ENCODE results near the gene MNT. TPM values are rescaled to one million over a fixed set of nuclear protein-coding genes. Genes with fewer than 3 reads are reported as not detected.

Gene MNT
- total and polyA plus RNA-seq, 11 donors = 4.1 to 20.4 (median 9.8) TPM

- H3K9me3 ChIP-seq = no peaks in the 10 kb centered on the region
- DNase-seq (peak in 1 of 5 donors; percentile 9), ATAC-seq (no peak)
- H3K27me3 ChIP-seq = no peaks in the 10 kb centered on the region
- intact Hi-C loops (cut with DNase I) = no loop called here
- no peak overlapping the region for H3K27ac ChIP-seq
- peaks cover 3 to 51% (median 27%) of the 10 kb centered on the region in 12 donors for H3K4me1 ChIP-seq
- 91 to 94% (median 92%) methylated on average over 19 to 26 of the region's 26 CpGs for WGBS, 4 donors
- no peak for TF ChIP-seq CTCF (IDR thresholded peaks at IDR 0.05)
- no peak for TF ChIP-seq POLR2A (IDR thresholded peaks at IDR 0.05)
- H3K36me3 ChIP-seq = peaks cover 0 to 58% (median 29%) of the 10 kb centered on the region in 9 donors
- H3K4me3 ChIP-seq = no peak overlapping the region
These were observed 33.9 kb downstream of the MNT start for GRCh38 chr17:2366747-2367494.

- no peak for ATAC-seq
- peak in 2 of 5 donors; percentile 13 to 52 for DNase-seq
- TF ChIP-seq CTCF (IDR thresholded peaks at IDR 0.05) = no peak
- TF ChIP-seq POLR2A (IDR thresholded peaks at IDR 0.05) = no peak
- Histone ChIP-seq H3K4me3 (no peak overlapping the region), H3K27me3 (no peaks in the 10 kb centered on the region), H3K36me3 (peaks cover 0 to 62% (median 24%) of the 10 kb centered on the region in 9 donors), H3K9me3 (no peaks in the 10 kb centered on the region), H3K4me1 (peaks cover 3 to 62% (median 27%) of the 10 kb centered on the region in 12 donors), H3K27ac (no peak overlapping the region)
- WGBS, 4 donors = 95 to 99% (median 98%) methylated on average over 17 to 20 of the region's 20 CpGs
- intact Hi-C loops (cut with DNase I) = no loop called here
These were observed 35.7 kb downstream of the MNT start for GRCh38 chr17:2365132-2365531.

GRCh38 chr17:2364763-2365116, 36.1 kb downstream of the MNT start:
- 60 to 86% (median 76%) methylated on average over 2 to 12 of the region's 12 CpGs for WGBS, 4 donors
- no peaks in the 10 kb centered on the region for H3K9me3 ChIP-seq
- peaks cover 0 to 62% (median 24%) of the 10 kb centered on the region in 9 donors for H3K36me3 ChIP-seq
- DNase-seq = peak in 2 of 5 donors; percentile 24 to 58
- H3K27me3 ChIP-seq = no peaks in the 10 kb centered on the region
- no peak for ATAC-seq
- H3K4me1 ChIP-seq = peaks cover 3 to 58% (median 26%) of the 10 kb centered on the region in 12 donors
- TF ChIP-seq POLR2A (IDR thresholded peaks at IDR 0.05) (no peak), CTCF (IDR thresholded peaks at IDR 0.05) (no peak)
- intact Hi-C loops (cut with DNase I) = no loop called here
- no peak overlapping the region for H3K4me3 ChIP-seq
- H3K27ac ChIP-seq = peak overlapping the region in 6 of 12 donors; percentile 3 to 69 (median 60)

GRCh38 chr17:2363851-2364762, 36.8 kb downstream of the MNT start:
- ATAC-seq (peak; percentile 32 to 76 (median 72)), DNase-seq (peak; percentile 53 to 78 (median 72))
- Histone ChIP-seq H3K27ac (peak overlapping the region in 8 of 12 donors; percentile 3 to 69 (median 50)), H3K9me3 (no peaks in the 10 kb centered on the region), H3K4me3 (no peak overlapping the region), H3K27me3 (no peaks in the 10 kb centered on the region), H3K36me3 (peaks cover 0 to 62% (median 24%) of the 10 kb centered on the region in 9 donors), H3K4me1 (peaks cover 3 to 52% (median 23%) of the 10 kb centered on the region in 12 donors)
- no peak for TF ChIP-seq POLR2A (IDR thresholded peaks at IDR 0.05)
- TF ChIP-seq CTCF (IDR thresholded peaks at IDR 0.05) = no peak
- WGBS, 4 donors = 43 to 46% (median 45%) methylated on average over 17 to 26 of the region's 26 CpGs
- intact Hi-C loops (cut with DNase I) = no loop called here
